Inferior parietal cortex (tissue), 1 donor: Measurements from ENCODE around the gene RBM14.
"Not testable (repeated sequence)": the region's sequence is repeated elsewhere in the genome, so short reads cannot be mapped to it uniquely, and the experiment has no call there.

Experiments used
- DNase-seq: peaks from one replicate; pipeline ENCODE4 v3.0.0-alpha.2; 2016; ENCODE audit errors: extremely low spot score

The RBM14 gene

GRCh38 chr11:66598993-66599392 is 17.4 kb upstream of the RBM14 start:
- no peak for DNase-seq

DNA sequence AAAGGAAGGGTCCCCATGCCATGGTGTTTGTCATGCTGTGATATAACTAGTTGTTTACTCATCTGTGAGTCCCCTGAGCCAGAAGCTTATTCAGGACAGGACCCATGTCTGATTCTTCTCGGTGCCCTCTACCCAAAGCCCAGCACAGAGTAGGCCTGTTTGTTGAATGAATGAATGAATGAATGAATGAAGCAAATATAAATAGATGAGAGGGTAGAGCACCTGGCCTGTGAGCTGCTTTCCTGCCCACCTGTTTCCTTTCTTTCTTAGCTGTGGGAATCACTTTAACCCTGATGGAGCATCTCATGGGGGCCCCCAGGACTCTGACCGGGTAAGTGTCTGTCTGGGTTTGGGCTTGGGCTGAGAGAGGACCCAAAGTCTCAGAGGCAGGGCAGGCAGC is 16.2 kb upstream of the RBM14 start:
- no peak for DNase-seq

DNA sequence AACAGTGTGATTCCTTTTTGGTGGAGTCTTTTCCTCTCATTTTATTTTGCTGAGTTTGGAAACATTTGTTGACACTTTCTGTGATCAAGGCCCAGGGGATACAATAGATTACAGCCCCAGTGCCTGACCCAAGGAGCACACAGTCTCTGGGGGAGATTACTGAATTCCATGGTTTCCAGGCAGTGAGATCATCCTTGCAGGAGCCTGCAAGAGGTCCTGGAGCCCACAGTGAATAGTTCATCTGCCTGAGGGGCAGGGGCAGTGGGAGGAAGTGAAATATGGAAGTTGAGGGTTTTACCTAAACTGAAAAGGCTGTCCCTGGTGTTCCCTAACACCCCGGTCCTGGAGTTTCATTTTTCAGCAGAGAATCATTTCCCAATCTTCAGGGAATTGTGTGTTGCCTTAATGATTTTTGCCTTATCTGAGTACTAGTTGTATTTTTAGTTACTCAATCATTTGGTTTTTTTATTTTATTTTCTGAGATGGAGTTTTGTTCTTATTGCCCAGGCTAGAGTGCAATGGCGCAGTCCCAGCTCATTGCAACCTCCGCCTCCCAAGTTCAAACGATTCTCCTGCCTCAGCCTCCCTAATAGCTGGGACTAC is 15.7 kb upstream of the RBM14 start:
- DNase-seq = no peak

DNA sequence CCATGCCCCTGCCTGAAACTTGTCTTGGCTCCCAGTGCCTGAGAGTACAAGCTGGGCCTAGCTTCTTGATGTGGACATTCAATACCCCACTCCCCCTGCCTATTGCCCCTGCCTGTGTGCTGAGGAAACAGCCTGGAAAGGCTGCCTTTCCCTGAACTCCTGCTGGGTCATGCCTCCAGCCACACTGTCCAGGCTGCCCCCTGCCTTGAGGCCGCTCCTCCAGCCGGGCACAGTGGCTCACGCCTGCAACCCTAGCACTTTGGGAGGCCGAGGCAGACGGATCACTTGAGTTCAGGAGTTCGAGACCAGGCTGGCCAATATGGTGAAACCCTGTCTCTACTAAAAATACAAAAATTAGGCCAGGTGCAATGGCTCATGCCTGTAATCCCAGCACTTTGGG is 13.4 kb upstream of the RBM14 start:
- no peak for DNase-seq

DNA sequence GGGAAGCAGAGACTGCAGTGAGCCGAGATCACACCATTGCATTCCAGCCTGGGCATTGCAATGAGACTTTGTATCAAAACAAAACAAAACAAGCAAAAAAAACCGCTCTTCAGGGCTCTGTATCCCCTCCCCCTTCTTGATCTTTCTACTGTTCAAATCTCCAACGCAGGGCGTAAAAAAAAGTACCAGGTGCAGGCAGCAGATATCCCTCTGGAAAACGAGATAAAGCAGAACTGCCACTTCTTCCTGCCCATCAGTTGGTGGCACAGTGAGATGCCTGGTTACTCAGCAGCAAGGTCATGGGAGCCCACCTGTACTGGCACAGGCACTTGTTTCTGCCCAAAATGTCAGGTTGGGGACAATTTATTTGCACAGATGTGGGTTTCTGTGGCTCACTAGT is 12.3 kb upstream of the RBM14 start:
- no peak for DNase-seq

- DNase-seq = not testable (repeated sequence)
These were observed 9.8 kb upstream of the RBM14 start for GRCh38 chr11:66606608-66607007.

- peak; percentile 19 for DNase-seq
These were observed 9.2 kb upstream of the RBM14 start for GRCh38 chr11:66607126-66607834.

DNA sequence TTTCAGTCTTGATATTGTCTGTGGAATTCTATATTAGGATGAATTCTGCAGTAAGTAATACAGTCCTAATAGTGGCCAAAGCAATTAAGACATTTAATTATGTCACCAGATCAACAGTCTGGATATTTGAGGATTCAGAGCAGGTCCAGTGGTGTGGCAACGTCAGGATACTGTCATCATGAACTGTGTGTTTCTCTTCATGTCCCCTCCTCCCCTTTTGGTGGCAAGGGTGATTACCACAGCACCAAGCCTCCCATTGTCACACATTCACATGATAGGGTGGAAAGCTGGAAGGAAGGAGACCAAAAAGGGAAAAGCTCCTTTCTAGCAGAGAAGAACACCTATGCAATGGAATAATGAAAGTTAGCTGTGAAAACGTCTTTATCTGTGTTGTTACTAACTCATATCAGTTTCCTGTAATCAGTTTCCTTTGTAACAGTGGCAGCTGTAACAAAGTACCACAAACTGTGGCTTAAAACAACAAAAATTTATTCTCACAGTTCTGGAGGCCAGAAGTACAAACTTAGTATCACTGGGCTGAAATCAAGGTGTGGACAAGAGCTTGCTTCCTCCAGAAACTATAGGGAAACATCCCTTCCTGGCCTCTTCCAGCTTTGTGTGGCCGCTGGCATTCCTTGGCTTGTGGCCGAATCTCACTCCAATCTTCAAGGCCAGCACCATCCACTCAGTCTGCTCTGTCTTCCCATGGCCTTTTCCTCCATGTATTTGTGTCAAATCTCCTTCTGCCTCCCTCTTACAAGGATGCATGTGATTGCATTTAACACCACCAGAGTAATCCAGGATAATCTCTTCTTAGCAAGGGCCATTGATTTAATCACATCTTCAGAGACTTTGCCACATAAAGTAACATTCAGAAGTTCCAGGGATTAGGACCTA is 6.5 kb upstream of the RBM14 start:
- DNase-seq = no peak

DNA sequence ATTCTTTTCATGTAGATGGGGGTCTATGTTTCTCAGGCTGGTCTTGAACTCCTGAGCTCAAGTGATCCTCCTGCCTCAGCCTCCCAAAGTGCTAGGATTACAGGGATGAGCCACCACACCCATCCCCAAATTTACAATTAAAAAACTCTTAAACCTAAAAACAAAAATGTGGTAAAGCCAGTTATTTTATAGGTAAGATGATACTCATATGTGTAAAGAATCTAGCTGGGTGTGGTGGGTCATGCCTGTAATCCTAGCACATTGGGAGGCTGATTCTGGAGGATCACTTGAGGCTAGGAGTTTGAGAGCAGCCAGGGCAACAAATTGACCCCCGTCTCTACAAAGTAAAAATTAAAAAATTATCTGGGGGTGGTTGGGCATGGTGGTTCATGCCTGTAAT is 4.0 kb upstream of the RBM14 start:
- no peak for DNase-seq

GRCh38 chr11:66614073-66614472 is 2.4 kb upstream of the RBM14 start:
- DNase-seq = no peak

DNA sequence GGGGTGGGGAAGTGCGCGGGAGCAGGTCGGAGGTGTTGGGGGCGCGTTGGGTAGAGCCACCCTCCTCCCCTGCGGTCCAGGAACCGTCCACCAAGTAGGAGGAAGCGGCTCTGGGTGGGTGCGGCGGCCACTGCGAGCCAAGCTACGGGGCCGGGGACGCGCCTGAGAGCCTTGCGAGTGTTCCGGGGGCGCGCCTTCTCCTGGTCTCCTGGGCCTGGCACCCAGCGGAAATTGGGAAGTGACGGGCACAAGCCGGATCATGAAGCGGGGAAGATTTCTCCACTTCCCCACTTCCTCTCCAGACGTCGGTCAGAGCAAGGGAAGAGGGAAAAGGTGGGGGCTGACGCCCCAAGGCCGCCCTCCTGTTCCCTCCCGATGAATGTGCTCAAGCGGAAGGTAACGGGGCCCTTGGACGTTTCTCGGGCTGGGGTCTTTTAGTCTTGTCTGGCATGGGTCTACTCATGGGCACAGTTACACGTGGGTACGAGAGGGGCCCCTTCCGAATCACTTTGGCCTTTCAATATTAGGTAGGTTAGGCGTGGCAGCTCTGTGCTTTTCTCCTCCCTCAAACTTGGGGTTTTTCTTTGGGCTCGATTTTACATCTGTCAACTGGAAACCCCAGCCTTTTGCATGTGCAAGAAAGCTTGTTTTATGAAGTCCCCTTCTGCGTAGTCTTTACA is 865 bp downstream of the RBM14 start:
- no peak for DNase-seq

- DNase-seq = peak; percentile 29
These were observed 2.7 kb downstream of the RBM14 start for GRCh38 chr11:66619080-66619554.

DNA sequence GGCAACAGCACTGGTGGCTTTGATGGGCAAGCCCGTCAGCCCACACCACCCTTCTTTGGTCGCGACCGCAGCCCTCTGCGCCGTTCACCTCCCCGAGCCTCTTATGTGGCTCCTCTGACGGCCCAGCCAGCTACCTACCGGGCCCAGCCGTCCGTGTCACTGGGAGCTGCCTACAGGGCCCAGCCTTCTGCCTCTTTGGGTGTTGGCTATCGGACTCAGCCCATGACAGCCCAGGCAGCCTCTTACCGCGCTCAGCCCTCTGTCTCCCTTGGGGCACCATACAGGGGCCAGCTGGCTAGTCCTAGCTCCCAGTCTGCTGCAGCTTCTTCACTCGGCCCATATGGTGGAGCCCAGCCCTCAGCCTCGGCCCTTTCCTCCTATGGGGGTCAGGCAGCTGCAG is 8.0 kb downstream of the RBM14 start:
- DNase-seq = no peak

GRCh38 chr11:66625041-66625751 is 8.8 kb downstream of the RBM14 start:
- no peak for DNase-seq

GRCh38 chr11:66625752-66626149 is 9.3 kb downstream of the RBM14 start:
- no peak for DNase-seq

DNA sequence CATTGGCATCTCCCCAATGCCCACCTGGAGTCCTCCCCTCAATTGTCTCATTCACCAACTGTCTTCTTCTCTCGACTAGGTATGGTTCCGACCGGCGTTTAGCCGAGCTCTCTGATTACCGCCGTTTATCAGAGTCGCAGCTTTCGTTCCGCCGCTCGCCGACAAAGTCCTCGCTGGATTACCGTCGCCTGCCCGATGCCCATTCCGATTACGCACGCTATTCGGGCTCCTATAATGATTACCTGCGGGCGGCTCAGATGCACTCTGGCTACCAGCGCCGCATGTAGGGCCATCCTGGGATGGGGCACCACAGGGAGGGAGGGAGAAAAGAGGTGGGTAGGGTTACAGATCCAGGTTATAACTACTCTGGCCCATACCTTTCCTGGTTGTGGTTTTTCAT is 10.0 kb downstream of the RBM14 start:
- DNase-seq = no peak

- no peak for DNase-seq
These were observed 10.5 kb downstream of the RBM14 start for GRCh38 chr11:66626926-66627325.

DNA sequence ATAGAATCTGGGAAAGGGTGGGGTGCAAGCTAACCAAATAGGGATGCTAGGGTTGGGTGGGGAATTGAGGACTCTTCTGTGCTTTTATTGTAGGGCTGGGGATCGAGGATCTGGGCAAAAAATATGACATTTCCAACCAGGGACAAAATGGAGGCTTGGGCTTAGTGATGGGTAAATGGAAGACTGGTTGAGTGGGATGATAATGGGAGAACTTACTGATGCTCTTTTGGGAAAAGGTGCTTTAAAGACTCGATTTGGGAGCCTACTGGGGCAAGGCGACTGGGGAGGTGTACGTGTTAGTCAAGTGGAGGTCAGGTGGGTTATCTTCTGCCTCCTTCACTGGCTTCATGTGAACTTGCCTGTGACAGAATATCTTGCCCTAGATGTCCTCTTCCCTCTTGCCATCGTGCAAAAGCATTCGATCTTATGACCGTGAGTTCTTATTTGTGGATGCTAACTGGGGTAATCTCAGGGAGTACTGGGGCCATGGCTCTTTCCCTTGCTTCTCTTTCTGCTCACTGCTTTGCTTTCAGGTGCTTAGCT is 11.7 kb downstream of the RBM14 start:
- DNase-seq = no peak

DNA sequence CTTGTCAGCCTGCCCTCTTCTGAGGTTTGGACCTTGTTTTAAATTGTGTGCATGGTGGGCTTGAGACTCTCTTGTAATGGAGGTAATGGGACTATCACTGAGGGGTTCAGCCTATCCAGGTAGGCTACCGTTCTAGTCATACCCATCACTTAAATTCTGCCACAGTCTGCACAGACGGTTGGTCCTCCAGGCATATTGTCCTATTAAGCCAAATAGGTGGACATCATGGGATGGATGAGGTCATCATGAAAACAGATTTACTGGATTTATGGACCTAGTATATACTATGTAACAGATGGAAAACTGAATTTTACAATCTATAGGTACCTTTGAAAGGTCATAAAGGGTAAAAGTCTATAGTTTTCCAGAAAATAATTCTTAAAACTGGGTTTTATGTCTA is 12.9 kb downstream of the RBM14 start:
- no peak for DNase-seq

DNA sequence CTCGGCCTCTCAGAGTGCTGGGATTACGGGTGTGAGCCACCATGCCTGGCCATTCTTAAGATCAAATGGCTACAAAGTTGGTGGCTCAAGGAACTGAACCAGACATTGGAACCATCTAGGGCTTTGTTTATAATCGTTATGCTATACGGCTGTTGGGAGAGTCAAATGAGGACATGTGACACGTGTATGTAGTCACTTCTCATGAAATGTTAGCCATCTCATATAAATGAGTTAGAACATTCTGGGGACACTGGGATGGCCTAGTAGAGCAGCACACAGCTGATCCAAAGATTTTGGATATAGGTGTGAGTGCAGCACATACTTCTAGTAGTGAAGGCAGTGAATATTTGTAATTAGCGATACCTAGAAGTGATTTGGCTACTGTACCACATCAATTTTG is 15.5 kb downstream of the RBM14 start:
- DNase-seq = no peak

GRCh38 chr11:66632952-66633351 is 16.5 kb downstream of the RBM14 start:
- no peak for DNase-seq
